C1 segment of cervical spinal cord (tissue), 14 donors: ENCODE results near the gene KIAA0825.
A peak's percentile ranks its signal among the peaks of the same experiment; 100 is the strongest.

ENCODE experiments used
- DNase-seq, 14 donors: peaks; one replicate each; lab custom pipeline; 2025; lab: John Stamatoyannopoulos, UW

Gene KIAA0825, protein sequence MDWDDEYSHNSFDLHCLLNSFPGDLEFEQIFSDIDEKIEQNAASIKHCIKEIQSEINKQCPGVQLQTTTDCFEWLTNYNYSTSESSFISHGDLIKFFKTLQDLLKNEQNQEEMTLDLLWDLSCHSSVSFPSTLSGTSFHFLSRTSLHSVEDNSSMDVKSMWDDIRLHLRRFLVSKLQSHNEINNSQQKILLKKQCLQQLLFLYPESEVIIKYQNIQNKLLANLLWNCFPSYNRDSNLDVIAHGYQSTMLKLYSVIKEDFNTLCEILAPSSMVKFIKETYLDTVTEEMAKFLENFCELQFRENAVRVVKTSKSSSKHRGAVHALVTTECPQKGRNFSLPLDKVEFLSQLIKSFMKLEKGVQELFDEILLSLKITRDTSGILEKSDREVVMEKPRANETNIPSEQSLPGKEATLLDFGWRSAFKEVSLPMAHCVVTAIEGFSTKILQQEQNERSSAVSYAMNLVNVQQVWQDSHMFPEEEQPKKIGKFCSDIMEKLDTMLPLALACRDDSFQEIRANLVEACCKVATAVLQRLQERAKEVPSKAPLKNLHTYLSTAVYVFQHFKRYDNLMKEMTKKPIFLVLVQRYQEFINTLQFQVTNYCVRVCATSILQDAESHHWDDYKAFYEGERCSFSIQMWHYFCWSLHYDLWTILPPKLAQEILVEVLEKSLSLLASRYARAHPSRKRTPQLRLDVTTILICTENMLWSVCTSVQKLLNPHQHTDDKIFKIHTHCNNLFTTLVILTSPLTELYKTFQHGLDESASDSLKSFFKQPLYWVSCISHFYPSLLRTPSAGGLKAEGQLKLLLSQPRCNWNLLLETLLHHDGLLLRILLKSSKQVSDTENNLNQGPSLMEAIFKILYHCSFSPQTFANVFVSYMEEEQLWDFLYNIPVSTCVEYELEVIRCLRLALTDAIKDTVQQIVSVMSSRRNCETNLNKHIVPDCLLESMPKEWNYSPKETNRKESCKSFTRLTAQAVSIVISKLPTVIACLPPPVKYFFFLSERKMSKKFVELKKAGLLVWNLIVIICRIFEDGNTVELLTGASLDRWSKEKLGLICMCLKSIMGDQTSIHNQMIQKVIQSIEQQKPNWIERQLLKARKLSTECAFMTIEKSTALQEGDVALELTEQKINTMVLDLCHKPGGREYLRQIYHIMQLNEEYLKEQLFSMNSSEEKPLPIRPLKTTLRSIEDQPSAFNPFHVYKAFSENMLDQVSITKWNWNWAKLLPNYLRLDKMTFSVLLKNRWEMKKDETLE (N-terminal part only)

GRCh38 chr5:94618493-94619328 lies at the start of gene KIAA0825, which contains the start of gene SLF1:
KIAA0825 (minus strand) TSS chr5:94618604; CDS start chr5:94537126, 81,478 bp downstream.
SLF1 (plus strand) TSS chr5:94618669; CDS start chr5:94628811, 10,142 bp downstream.
- DNase-seq = peak; percentile 3 to 92 (median 86)

GRCh38 chr5:94667937-94668336 lies 49.5 kb upstream of the KIAA0825 start:
- no peak for DNase-seq

DNA sequence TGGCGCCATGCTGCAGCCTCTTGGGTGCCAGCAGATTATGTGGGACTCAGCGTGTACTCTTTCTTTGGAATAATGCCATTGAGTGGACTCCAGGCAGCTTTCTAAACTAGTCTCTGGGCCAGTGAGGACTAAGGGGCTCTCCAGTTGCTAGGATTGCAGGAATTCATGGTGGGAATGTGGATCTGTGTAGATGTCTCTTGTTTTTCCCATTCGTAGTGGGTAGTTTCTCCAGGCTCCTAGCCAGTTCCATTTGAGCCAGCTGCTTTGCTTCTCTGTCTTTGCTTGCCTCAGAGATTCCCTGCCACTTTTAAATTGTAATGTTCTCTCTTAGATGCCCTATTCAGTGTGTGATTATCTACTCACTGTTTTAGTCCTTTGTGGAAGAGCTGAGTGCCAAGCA lies 42.7 kb upstream of the KIAA0825 start:
- peak in 3 of 14 donors; percentile 1 to 5 (median 4) for DNase-seq

- DNase-seq = no peak
Measured at GRCh38 chr5:94660506-94660905, 42.1 kb upstream of the KIAA0825 start.

GRCh38 chr5:94658272-94658671 lies 39.9 kb upstream of the KIAA0825 start:
- DNase-seq = no peak

DNA sequence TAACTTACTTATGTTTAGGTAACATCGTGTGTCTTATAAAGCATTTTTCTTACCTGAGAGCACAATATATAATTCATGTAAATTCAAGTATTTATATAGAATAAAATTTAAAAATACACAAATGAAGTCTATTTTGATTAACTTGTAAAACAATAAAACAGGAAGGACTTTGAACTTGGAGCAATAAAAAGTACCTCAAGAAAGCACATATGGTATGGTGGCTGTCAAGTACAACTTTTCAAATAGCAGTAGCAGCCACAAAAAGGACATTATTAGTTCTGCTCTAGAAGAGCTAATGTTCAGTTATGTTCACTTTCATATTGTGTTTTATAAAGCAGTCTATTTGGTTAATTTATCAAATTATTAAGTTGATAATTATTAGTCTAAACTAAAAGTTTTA lies 31.5 kb upstream of the KIAA0825 start:
- DNase-seq = no peak

GRCh38 chr5:94646758-94647157 lies 28.4 kb upstream of the KIAA0825 start:
- no peak for DNase-seq

DNA sequence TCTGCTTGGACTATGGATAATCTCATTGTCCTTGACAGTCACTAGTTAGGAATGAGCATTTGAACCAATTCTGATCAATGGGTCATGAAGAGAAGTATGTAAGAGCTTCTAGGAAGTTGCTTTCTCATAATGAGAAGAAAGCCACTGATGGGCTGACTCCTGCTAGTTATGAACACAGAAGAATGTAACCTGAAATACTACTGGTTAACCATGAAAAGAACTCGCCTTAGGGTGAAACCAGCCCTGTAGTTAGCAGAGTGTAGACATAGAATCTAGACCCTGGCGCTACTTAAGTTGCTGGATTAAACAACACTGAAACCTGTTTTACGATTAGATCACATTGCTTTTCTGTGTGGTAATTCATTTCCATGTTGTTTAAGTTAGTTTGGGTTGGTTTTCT lies 26.6 kb upstream of the KIAA0825 start:
- no peak for DNase-seq

DNA sequence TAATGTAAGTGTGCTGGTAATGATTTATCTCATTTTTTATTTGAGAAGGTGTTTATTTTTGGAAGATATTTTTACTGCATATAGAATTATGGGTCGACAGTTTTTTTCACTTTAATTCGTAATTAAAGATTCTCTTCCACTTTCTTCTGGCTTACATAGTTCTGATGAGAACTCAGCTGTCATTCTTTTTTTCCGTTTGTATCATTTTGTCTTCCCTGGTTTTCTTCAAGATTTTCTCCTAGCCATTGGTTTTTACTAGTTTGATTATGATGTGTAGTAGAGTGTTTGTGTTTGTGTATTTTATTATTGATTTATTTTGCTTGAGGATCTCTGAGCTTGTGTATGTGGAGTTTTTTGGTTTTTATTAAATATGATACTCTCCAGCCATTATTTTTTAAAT lies 21.8 kb upstream of the KIAA0825 start:
- no peak for DNase-seq

- no peak for DNase-seq
Measured at GRCh38 chr5:94632024-94632423, 13.6 kb upstream of the KIAA0825 start.

DNA sequence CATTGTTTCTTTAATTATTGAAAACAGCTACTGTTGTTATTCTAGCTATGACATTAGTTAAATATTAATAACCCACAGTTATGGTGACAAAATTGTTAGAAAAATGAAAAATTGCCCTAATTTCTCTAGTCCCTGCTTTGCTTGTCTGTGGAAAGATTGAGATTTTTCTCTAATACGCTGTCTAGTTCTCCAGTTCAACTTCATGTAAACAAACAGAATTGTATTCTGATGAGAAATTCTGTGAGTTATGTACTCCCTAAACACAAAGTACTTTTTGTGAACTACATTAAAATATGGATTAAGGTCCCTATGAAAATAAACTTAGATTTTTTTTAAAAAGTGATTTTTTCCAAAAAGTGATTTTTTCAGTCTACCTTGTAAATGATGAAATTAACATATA lies 8.8 kb upstream of the KIAA0825 start:
- no peak for DNase-seq

DNA sequence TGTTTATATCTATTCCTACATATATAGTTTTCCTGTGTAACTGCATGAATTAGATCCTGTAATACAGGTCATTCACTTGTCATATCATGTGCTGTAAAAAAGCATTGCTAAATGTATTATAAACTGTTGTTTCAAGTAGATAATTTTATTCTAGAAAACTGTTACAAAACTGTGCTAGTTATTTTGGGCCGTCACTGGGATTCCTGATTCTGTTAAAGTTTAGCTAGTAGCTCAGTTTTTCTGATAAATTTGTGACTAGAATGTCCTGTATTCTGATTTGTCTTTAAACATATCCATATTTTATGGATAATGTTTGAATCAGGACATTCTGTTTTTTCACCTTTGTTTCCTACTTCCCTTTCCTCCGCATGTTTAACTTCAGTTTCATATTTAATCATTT lies 5.5 kb upstream of the KIAA0825 start:
- no peak for DNase-seq

DNA sequence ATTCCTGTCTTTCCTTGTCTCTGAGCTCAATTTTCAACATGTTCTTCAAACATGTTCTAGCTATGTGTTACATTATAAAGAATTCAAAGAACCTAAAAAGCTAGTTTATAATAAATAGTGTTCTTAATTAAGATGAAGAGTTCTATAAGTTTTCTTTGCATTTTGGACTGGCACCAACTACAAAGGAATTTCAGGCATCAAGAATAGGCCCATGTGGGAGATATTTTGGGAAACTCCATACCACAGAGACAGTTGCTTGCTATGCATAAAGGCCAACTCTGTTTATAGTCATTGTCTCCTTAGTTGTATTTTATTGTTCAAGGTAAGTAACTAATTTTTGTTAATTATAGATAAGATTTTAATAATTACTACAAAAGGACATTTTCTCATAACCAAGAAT lies 4.6 kb upstream of the KIAA0825 start:
- DNase-seq = no peak

DNA sequence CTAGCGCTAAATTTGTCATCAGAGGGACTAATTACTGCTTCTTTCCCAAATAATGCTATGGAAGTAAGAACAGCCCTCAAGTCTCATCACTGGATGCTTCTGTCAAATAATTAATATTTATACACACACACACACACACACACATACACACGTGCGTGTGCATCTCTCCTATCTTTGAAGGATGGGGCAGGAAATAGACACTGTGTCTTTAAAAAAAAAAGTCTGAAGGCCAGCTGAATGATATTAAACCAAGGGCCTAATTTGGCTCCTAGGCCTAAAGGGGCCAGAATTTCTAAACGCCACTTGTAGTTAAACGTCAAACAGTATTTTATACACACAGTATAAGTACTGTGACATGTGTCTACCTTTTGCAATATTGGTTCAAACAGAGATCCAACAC lies 3.4 kb upstream of the KIAA0825 start:
- no peak for DNase-seq

GRCh38 chr5:94620256-94620655 lies 1.9 kb upstream of the KIAA0825 start:
- no peak for DNase-seq

GRCh38 chr5:94618029-94618492 lies 343 bp downstream of the KIAA0825 start:
- peak in 4 of 14 donors; percentile 37 to 92 (median 46) for DNase-seq

DNA sequence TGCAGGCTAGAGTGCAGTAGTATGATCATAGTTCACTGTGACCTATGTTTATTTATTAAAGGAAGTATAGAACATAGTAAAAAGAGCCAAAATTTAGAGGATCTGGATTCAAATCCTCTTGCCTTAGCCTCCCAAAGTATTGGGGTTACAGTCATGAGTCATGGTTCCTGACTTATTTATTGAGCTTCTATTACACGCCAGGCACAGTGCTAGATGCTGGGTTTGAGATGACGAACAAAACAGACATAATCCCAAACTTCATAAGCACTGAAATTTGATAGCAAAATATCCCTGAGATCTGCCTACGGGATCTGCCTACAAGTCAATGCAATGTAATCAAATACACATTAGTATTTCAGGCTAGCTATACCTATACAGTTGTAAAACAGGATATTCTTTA lies 2.5 kb downstream of the KIAA0825 start:
- peak in 1 of 14 donors; percentile 23 for DNase-seq

DNA sequence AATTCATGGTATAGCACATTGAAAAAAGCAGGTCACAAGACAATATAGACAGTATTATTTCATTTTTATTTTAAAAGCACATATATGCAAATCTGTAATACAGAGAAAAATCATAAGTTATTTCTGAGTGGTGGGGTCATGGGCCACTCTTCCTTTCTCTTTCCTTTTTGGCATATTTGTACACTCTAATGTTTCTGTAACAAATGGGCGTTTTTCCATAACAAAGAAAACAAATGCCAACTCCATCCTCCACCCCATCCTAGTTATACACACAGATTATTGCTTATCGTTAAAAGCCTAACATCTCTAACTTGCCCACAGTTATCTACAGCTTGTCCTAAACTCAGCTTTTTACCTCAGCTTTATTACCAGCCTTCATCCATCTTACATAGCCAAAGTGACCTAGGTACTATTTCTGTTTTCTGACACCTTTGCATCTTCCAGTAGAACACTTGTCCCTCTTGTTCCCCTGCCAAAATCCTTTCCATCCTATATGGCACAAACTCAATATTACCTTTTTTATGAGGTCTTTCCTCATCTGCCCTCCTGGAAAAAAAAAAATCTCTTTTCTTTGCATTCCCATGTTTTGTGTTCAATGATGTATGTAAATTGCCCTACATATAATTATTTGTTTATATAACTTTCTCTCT lies 4.1 kb downstream of the KIAA0825 start:
- DNase-seq = peak in 1 of 14 donors; percentile 28

- peak in 1 of 14 donors; percentile 19 for DNase-seq
Measured at GRCh38 chr5:94613583-94613982, 4.8 kb downstream of the KIAA0825 start.

- DNase-seq = no peak
Measured at GRCh38 chr5:94595281-94595840, 23.0 kb downstream of the KIAA0825 start.
